Uterus (tissue), 4 donors: ENCODE results near the gene DLGAP1. TPM values are rescaled to one million over a fixed set of nuclear protein-coding genes. Genes with fewer than 3 reads are reported as not detected.

Source experiments
- DNase-seq, 2 donors: peaks; one replicate each; pipeline ENCODE4 v3.0.0-alpha.2; 2019 to 2020
- H3K27ac ChIP-seq, 2 donors: fragments of 200-600 bp; sonication (generic); 1 replicate in 1 of 2; 2 replicates in 1 of 2; pipeline ENCODE4 v1.5.1; 2016 to 2018
- H3K27me3 ChIP-seq, 2 donors: fragments of 200-600 bp; sonication (generic); one replicate each; pipeline ENCODE4 v1.5.1; 2018 to 2019; ENCODE audit warnings: control low read depth in 1 of 2
- H3K36me3 ChIP-seq, 2 donors: fragments of 200-600 bp; sonication (generic); one replicate each; pipeline ENCODE4 v1.5.1; 2019; ENCODE audit warnings: control low read depth in 1 of 2
- H3K4me1 ChIP-seq, 2 donors: fragments of 200-600 bp; sonication (generic); one replicate each; pipeline ENCODE4 v1.5.1; 2018 to 2019; ENCODE audit warnings: control low read depth in 1 of 2
- H3K4me3 ChIP-seq, 2 donors: fragments of 200-600 bp; sonication (generic); 1 replicate in 1 of 2; 2 replicates in 1 of 2; pipeline ENCODE4 v1.5.1; 2018 to 2019; ENCODE audit warnings: mild to moderate bottlenecking in 1 of 2
- H3K9me3 ChIP-seq, 2 donors: fragments of 200-600 bp; sonication (generic); one replicate each; pipeline ENCODE4 v1.5.1; 2019; ENCODE audit warnings: control low read depth in 1 of 2
- CTCF ChIP-seq, 4 experiments: fragments of 200-600 bp in 2 of 4; fragments of 450-650 bp in 2 of 4; sonication (generic) in 2 of 4; IDR thresholded peaks; one replicate each; pipeline ENCODE4 v1.5.1; 2016 to 2019; ENCODE audit warnings: antibody characterized with exemption in 4 of 4, mild to moderate bottlenecking in 2 of 4, moderate library complexity in 1 of 4
- POLR2A ChIP-seq, 2 donors: fragments of 450-650 bp; IDR thresholded peaks; one replicate each; pipeline ENCODE4 v1.6.1; 2016; ENCODE audit warnings: antibody characterized with exemption in 2 of 2, mild to moderate bottlenecking in 1 of 2, moderate library complexity in 1 of 2
- intact Hi-C: fragments of 100-400 bp; cut with DNase I; formaldehyde crosslinking; loops from one replicate; pipeline ENCODE4 v1.15.1; 2023; ENCODE audit warnings: low total_unique reads
- total RNA-seq, 4 donors: library from RNA; depleted of rRNA in 3 of 4; stranded (reverse); fragments of >200 nt in 3 of 4; gene quantifications; one replicate each; pipeline versions ENCODE4 v1.1.0 to v1.2.4, GENCODE V29; 2014 to 2023
- donor health status: DM: yes; HTN: yes; CAD: no.

Gene DLGAP1
- total RNA-seq, 4 donors from 2014 or later = 1.0 to 9.6 (median 3.3) TPM

GRCh38 chr18:3842844-3843243 lies 612.3 kb downstream of the DLGAP1 start:
- Histone ChIP-seq H3K4me1 (no peaks in the 10 kb centered on the region), H3K36me3 (no peaks in the 10 kb centered on the region), H3K27me3 (no peaks in the 10 kb centered on the region), H3K27ac (no peak overlapping the region), H3K4me3 (no peak overlapping the region), H3K9me3 (no peaks in the 10 kb centered on the region)
- intact Hi-C loops = no loop called here
- TF ChIP-seq CTCF (IDR thresholded peaks at IDR 0.05) (no peak), POLR2A (IDR thresholded peaks at IDR 0.05) (no peak)
- no peak for DNase-seq

GRCh38 chr18:3840766-3841165 lies 614.3 kb downstream of the DLGAP1 start:
- no peaks in the 10 kb centered on the region for H3K4me1 ChIP-seq
- H3K27me3 ChIP-seq = no peaks in the 10 kb centered on the region
- no peaks in the 10 kb centered on the region for H3K9me3 ChIP-seq
- no peak for DNase-seq
- H3K4me3 ChIP-seq = no peak overlapping the region
- no peak for TF ChIP-seq CTCF (IDR thresholded peaks at IDR 0.05)
- no peak for TF ChIP-seq POLR2A (IDR thresholded peaks at IDR 0.05)
- H3K27ac ChIP-seq = no peak overlapping the region
- no peaks in the 10 kb centered on the region for H3K36me3 ChIP-seq
- intact Hi-C loops = no loop called here

GRCh38 chr18:3839581-3839981 lies 615.5 kb downstream of the DLGAP1 start:
- H3K27me3 ChIP-seq = no peaks in the 10 kb centered on the region
- intact Hi-C loops = no loop called here
- H3K36me3 ChIP-seq = no peaks in the 10 kb centered on the region
- TF ChIP-seq CTCF (IDR thresholded peaks at IDR 0.05) (no peak), POLR2A (IDR thresholded peaks at IDR 0.05) (no peak)
- no peak for DNase-seq
- H3K9me3 ChIP-seq = no peaks in the 10 kb centered on the region
- no peak overlapping the region for H3K27ac ChIP-seq
- no peaks in the 10 kb centered on the region for H3K4me1 ChIP-seq
- H3K4me3 ChIP-seq = no peak overlapping the region

GRCh38 chr18:3836483-3837335 lies 618.4 kb downstream of the DLGAP1 start:
- H3K9me3 ChIP-seq = no peaks in the 10 kb centered on the region
- H3K4me3 ChIP-seq = no peak overlapping the region
- H3K36me3 ChIP-seq = no peaks in the 10 kb centered on the region
- no peaks in the 10 kb centered on the region for H3K27me3 ChIP-seq
- H3K4me1 ChIP-seq = no peaks in the 10 kb centered on the region
- intact Hi-C loops = no loop called here
- no peak overlapping the region for H3K27ac ChIP-seq
- TF ChIP-seq CTCF (IDR thresholded peaks at IDR 0.05) = no peak
- no peak for TF ChIP-seq POLR2A (IDR thresholded peaks at IDR 0.05)
- no peak for DNase-seq

GRCh38 chr18:3832025-3832638 lies 623.0 kb downstream of the DLGAP1 start:
- H3K4me1 ChIP-seq = no peaks in the 10 kb centered on the region
- H3K27ac ChIP-seq = no peak overlapping the region
- no peak for TF ChIP-seq POLR2A (IDR thresholded peaks at IDR 0.05)
- TF ChIP-seq CTCF (IDR thresholded peaks at IDR 0.05) = no peak
- no peak for DNase-seq
- no peaks in the 10 kb centered on the region for H3K9me3 ChIP-seq
- H3K36me3 ChIP-seq = no peaks in the 10 kb centered on the region
- intact Hi-C loops = no loop called here
- H3K4me3 ChIP-seq = no peak overlapping the region
- no peaks in the 10 kb centered on the region for H3K27me3 ChIP-seq
